ENCODE measurements around the gene VCPKMT. TPM values are rescaled to one million over a fixed set of nuclear protein-coding genes. Genes with fewer than 3 reads are reported as not detected.

VCPKMT gene
- polyA plus RNA-seq (2013, experiment 1 of 2) = 10.7 TPM
- polyA plus RNA-seq (2013, experiment 2 of 2) = 10.7 TPM

- H2AK5ac ChIP-seq (ENCODE audit: low read length) = no peak within 1 kb of the TSS
- H2BK15ac ChIP-seq (replicated peaks; ENCODE audit: low read depth) = no peak within 1 kb of the TSS
- DNase-seq = peak; percentile 95
- no peaks in the 10 kb centered on the region for H3K27me3 ChIP-seq (ENCODE audit: insufficient read depth, low read length, poor library complexity)
- H3K4me2 ChIP-seq (ENCODE audit: low read length) = peak within 1 kb of the TSS; percentile 81
- H3K56ac ChIP-seq (ENCODE audit: low read length) = peak within 1 kb of the TSS; percentile 95
- H3K4me1 ChIP-seq (ENCODE audit: control insufficient read depth, low read depth, low read length) = no peaks in the 10 kb centered on the region
- peaks cover 4% of the 10 kb centered on the region for H3K36me3 ChIP-seq (ENCODE audit: control insufficient read depth, insufficient read depth, low read length)
- H4K8ac ChIP-seq (ENCODE audit: low read depth, low read length) = no peak within 1 kb of the TSS
- WGBS (ENCODE audit: extremely low coverage, insufficient coverage, low lambda C conversion rate) = no CpG with 5 or more reads among the region's 63 CpGs
- peak within 1 kb of the TSS; percentile 97 for H4K5ac ChIP-seq (ENCODE audit: low read length)
- H3K4me3 ChIP-seq (ENCODE audit: low read length) = peak within 1 kb of the TSS; percentile 92
- no peak within 1 kb of the TSS for H3K27ac ChIP-seq (ENCODE audit: low read depth, low read length)
- H3K9ac ChIP-seq (ENCODE audit: low read length) = peak within 1 kb of the TSS; percentile 98
- H2BK5ac ChIP-seq (ENCODE audit: low read length) = no peak within 1 kb of the TSS
- H3K18ac ChIP-seq (ENCODE audit: low read length) = peak within 1 kb of the TSS; percentile 69
- no peak within 1 kb of the TSS for H3K23ac ChIP-seq (ENCODE audit: low read length)
- peak within 1 kb of the TSS; percentile 49 for H3K4ac ChIP-seq (ENCODE audit: low read depth, low read length)
- H3K79me2 ChIP-seq (ENCODE audit: control insufficient read depth, insufficient read depth, low read length) = peaks cover 14% of the 10 kb centered on the region
- H2BK120ac ChIP-seq (ENCODE audit: low read depth, low read length) = no peak within 1 kb of the TSS
- peaks cover 3% of the 10 kb centered on the region for H3K79me1 ChIP-seq (ENCODE audit: low read length)
These were observed at the start of gene VCPKMT for GRCh38 chr14:50116181-50116956. TSS of gene VCPKMT (minus strand) at chr14:50116572. CDS start at chr14:50116552, 20 bp downstream.

DNA sequence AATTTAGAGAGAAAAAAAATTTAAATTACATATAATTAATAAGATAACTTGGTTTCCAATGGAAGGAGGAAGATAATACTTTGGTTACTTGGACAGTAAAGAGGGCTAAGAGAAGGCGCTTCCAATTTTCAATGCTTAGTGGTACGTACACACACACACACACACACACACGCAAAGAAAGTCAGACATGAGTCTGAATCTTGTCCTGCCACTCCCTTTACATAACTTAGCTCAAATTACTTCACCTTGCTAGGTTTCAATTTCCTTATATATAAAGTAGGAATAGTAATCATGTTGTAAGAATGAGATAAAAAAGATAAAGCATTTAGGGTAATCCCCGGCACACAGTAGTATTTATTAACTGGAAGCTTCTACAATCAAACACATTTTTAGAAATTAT is 39.7 kb upstream of the VCPKMT start:
- H3K79me2 ChIP-seq (ENCODE audit: control insufficient read depth, insufficient read depth, low read length) = no peaks in the 10 kb centered on the region
- WGBS (ENCODE audit: extremely low coverage, insufficient coverage, low lambda C conversion rate) = no CpG with 5 or more reads among the region's 4 CpGs

GRCh38 chr14:50148799-50149198 is 32.4 kb upstream of the VCPKMT start:
- no peak overlapping the region for H4K5ac ChIP-seq (ENCODE audit: low read length)
- no CpG with 5 or more reads among the region's 4 CpGs for WGBS (ENCODE audit: extremely low coverage, insufficient coverage, low lambda C conversion rate)
- H3K79me1 ChIP-seq (ENCODE audit: low read length) = no peaks in the 10 kb centered on the region
- H3K4me1 ChIP-seq (ENCODE audit: control insufficient read depth, low read depth, low read length) = no peaks in the 10 kb centered on the region
- H3K79me2 ChIP-seq (ENCODE audit: control insufficient read depth, insufficient read depth, low read length) = no peaks in the 10 kb centered on the region
- H3K4me3 ChIP-seq (ENCODE audit: low read length) = no peak overlapping the region
- no peak overlapping the region for H3K56ac ChIP-seq (ENCODE audit: low read length)
- no peak overlapping the region for H2AK5ac ChIP-seq (ENCODE audit: low read length)
- H2BK15ac ChIP-seq (replicated peaks; ENCODE audit: low read depth) = no peak overlapping the region
- H4K8ac ChIP-seq (ENCODE audit: low read depth, low read length) = no peak overlapping the region
- H3K9ac ChIP-seq (ENCODE audit: low read length) = no peak overlapping the region
- H3K27ac ChIP-seq (ENCODE audit: low read depth, low read length) = no peak overlapping the region
- no peak overlapping the region for H3K23ac ChIP-seq (ENCODE audit: low read length)
- no peaks in the 10 kb centered on the region for H3K27me3 ChIP-seq (ENCODE audit: insufficient read depth, low read length, poor library complexity)
- no peak for DNase-seq
- H3K4me2 ChIP-seq (ENCODE audit: low read length) = no peak overlapping the region
- no peak overlapping the region for H2BK120ac ChIP-seq (ENCODE audit: low read depth, low read length)
- H3K18ac ChIP-seq (ENCODE audit: low read length) = no peak overlapping the region
- no peak overlapping the region for H2BK5ac ChIP-seq (ENCODE audit: low read length)
- H3K36me3 ChIP-seq (ENCODE audit: control insufficient read depth, insufficient read depth, low read length) = peaks cover 2% of the 10 kb centered on the region
- no peak overlapping the region for H3K4ac ChIP-seq (ENCODE audit: low read depth, low read length)

More for the DNA sequence above, 39.7 kb upstream of the VCPKMT start:
- no peak overlapping the region for H3K23ac ChIP-seq (ENCODE audit: low read length)
- H2BK120ac ChIP-seq (ENCODE audit: low read depth, low read length) = no peak overlapping the region
- H3K27me3 ChIP-seq (ENCODE audit: insufficient read depth, low read length, poor library complexity) = no peaks in the 10 kb centered on the region
- H4K8ac ChIP-seq (ENCODE audit: low read depth, low read length) = no peak overlapping the region
- H2BK15ac ChIP-seq (replicated peaks; ENCODE audit: low read depth) = no peak overlapping the region
- no peak overlapping the region for H3K9ac ChIP-seq (ENCODE audit: low read length)
- no peaks in the 10 kb centered on the region for H3K79me1 ChIP-seq (ENCODE audit: low read length)
- no peak overlapping the region for H3K18ac ChIP-seq (ENCODE audit: low read length)
- H2AK5ac ChIP-seq (ENCODE audit: low read length) = no peak overlapping the region
- H4K5ac ChIP-seq (ENCODE audit: low read length) = no peak overlapping the region
- no peak for DNase-seq
- H3K4me1 ChIP-seq (ENCODE audit: control insufficient read depth, low read depth, low read length) = no peaks in the 10 kb centered on the region
- no peak overlapping the region for H2BK5ac ChIP-seq (ENCODE audit: low read length)
- no peak overlapping the region for H3K4me3 ChIP-seq (ENCODE audit: low read length)
- no peak overlapping the region for H3K4ac ChIP-seq (ENCODE audit: low read depth, low read length)
- H3K56ac ChIP-seq (ENCODE audit: low read length) = no peak overlapping the region
- no peak overlapping the region for H3K4me2 ChIP-seq (ENCODE audit: low read length)
- H3K27ac ChIP-seq (ENCODE audit: low read depth, low read length) = no peak overlapping the region
- no peaks in the 10 kb centered on the region for H3K36me3 ChIP-seq (ENCODE audit: control insufficient read depth, insufficient read depth, low read length)

GRCh38 chr14:50139192-50139591 is 22.8 kb upstream of the VCPKMT start:
- Histone ChIP-seq H3K18ac (ENCODE audit: low read length) (no peak overlapping the region), H3K79me1 (ENCODE audit: low read length) (no peaks in the 10 kb centered on the region), H3K4me2 (ENCODE audit: low read length) (no peak overlapping the region), H3K4ac (ENCODE audit: low read depth, low read length) (no peak overlapping the region), H3K4me1 (ENCODE audit: control insufficient read depth, low read depth, low read length) (no peaks in the 10 kb centered on the region), H2BK120ac (ENCODE audit: low read depth, low read length) (no peak overlapping the region), H2BK5ac (ENCODE audit: low read length) (no peak overlapping the region), H3K79me2 (ENCODE audit: control insufficient read depth, insufficient read depth, low read length) (no peaks in the 10 kb centered on the region), H2AK5ac (ENCODE audit: low read length) (no peak overlapping the region), H4K5ac (ENCODE audit: low read length) (no peak overlapping the region), H2BK15ac (replicated peaks; ENCODE audit: low read depth) (no peak overlapping the region), H3K27me3 (ENCODE audit: insufficient read depth, low read length, poor library complexity) (no peaks in the 10 kb centered on the region), H3K4me3 (ENCODE audit: low read length) (no peak overlapping the region), H3K56ac (ENCODE audit: low read length) (no peak overlapping the region), H4K8ac (ENCODE audit: low read depth, low read length) (no peak overlapping the region), H3K27ac (ENCODE audit: low read depth, low read length) (no peak overlapping the region), H3K36me3 (ENCODE audit: control insufficient read depth, insufficient read depth, low read length) (no peaks in the 10 kb centered on the region), H3K9ac (ENCODE audit: low read length) (no peak overlapping the region), H3K23ac (ENCODE audit: low read length) (no peak overlapping the region)
- WGBS (ENCODE audit: extremely low coverage, insufficient coverage, low lambda C conversion rate) = no CpG with 5 or more reads among the region's 3 CpGs
- DNase-seq = peak; percentile 75

DNA sequence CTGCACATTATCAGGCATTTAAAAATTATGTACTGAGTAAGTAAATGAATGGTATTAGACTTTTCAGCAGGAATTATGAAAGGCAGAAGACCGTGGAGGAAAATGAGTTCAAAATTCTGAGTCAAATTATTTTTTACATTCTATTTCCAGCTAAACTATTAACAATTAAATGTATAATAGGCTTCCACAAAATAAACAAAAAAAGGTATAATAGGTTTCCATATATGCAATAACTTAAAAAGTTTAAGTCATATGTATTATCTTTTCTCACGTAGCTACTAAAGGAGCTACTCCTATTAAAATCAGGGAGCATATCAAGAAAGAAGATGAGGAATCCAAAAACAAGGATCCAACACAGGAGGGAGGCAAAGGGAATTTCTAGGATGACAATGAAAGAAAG is 11.4 kb upstream of the VCPKMT start:
- H3K18ac ChIP-seq (ENCODE audit: low read length) = no peak overlapping the region
- no peak overlapping the region for H3K56ac ChIP-seq (ENCODE audit: low read length)
- H2BK15ac ChIP-seq (replicated peaks; ENCODE audit: low read depth) = no peak overlapping the region
- H3K79me2 ChIP-seq (ENCODE audit: control insufficient read depth, insufficient read depth, low read length) = no peaks in the 10 kb centered on the region
- no CpG with 5 or more reads among the region's 2 CpGs for WGBS (ENCODE audit: extremely low coverage, insufficient coverage, low lambda C conversion rate)
- no peak overlapping the region for H3K4ac ChIP-seq (ENCODE audit: low read depth, low read length)
- no peak overlapping the region for H3K4me2 ChIP-seq (ENCODE audit: low read length)
- H4K8ac ChIP-seq (ENCODE audit: low read depth, low read length) = no peak overlapping the region
- no peaks in the 10 kb centered on the region for H3K79me1 ChIP-seq (ENCODE audit: low read length)
- H3K4me1 ChIP-seq (ENCODE audit: control insufficient read depth, low read depth, low read length) = no peaks in the 10 kb centered on the region
- no peak overlapping the region for H4K5ac ChIP-seq (ENCODE audit: low read length)
- H2BK5ac ChIP-seq (ENCODE audit: low read length) = no peak overlapping the region
- H3K36me3 ChIP-seq (ENCODE audit: control insufficient read depth, insufficient read depth, low read length) = peaks cover 2% of the 10 kb centered on the region
- H2AK5ac ChIP-seq (ENCODE audit: low read length) = no peak overlapping the region
- no peaks in the 10 kb centered on the region for H3K27me3 ChIP-seq (ENCODE audit: insufficient read depth, low read length, poor library complexity)
- no peak overlapping the region for H3K9ac ChIP-seq (ENCODE audit: low read length)
- H3K23ac ChIP-seq (ENCODE audit: low read length) = no peak overlapping the region
- H2BK120ac ChIP-seq (ENCODE audit: low read depth, low read length) = no peak overlapping the region
- H3K4me3 ChIP-seq (ENCODE audit: low read length) = no peak overlapping the region
- no peak overlapping the region for H3K27ac ChIP-seq (ENCODE audit: low read depth, low read length)
- DNase-seq = no peak

All from mesendoderm (in vitro differentiated cells).